Measurements from ENCODE around the gene DENND4C.
"Not testable (repeated sequence)": the region's sequence is repeated elsewhere in the genome, so short reads cannot be mapped to it uniquely, and the experiment has no call there.

DENND4C gene

DNA sequence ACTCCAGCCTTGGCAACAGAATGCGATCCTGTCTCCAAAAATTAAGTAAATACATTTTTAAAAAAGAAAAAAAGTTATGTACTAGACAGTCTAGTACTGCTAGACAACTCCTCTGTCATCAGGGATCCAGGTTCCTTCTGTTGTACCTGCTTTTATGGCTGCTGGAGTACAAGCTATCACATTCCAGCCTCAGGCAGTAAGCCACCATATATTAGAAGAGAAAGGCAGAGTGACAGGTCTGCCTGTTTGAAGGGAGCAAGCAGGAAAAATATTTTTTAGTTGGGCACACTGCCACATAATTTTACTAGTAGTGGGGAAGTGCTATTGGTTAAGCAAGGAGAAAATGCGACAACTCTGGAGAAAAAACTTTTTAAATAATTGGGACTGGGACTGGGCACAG lies 138.6 kb downstream of the DENND4C start:
- in situ Hi-C loops (cut with MboI; ENCODE audit: low sequenced_read_pairs), result no loop called here

GRCh38 chr9:19371942-19372341 lies 141.4 kb downstream of the DENND4C start:
- in situ Hi-C loops (cut with MboI; ENCODE audit: low sequenced_read_pairs), result no loop called here

- in situ Hi-C loops (cut with MboI; ENCODE audit: low sequenced_read_pairs), result no loop called here
Measured at GRCh38 chr9:19372567-19372966, 142.1 kb downstream of the DENND4C start.

GRCh38 chr9:19373527-19373926 lies 143.0 kb downstream of the DENND4C start:
- in situ Hi-C loops (cut with MboI; ENCODE audit: low sequenced_read_pairs), result no loop called here

- in situ Hi-C loops (cut with MboI; ENCODE audit: low sequenced_read_pairs), result no loop called here
Measured at GRCh38 chr9:19375538-19375937, 145.0 kb downstream of the DENND4C start.

- in situ Hi-C loops (cut with MboI; ENCODE audit: low sequenced_read_pairs), result no loop called here
Measured at GRCh38 chr9:19376931-19377330, 146.4 kb downstream of the DENND4C start.

- in situ Hi-C loops (cut with MboI; ENCODE audit: low sequenced_read_pairs), result no loop called here
Measured at GRCh38 chr9:19378164-19378563, 147.7 kb downstream of the DENND4C start.

GRCh38 chr9:19378647-19379046 lies 148.2 kb downstream of the DENND4C start:
- in situ Hi-C loops (cut with MboI; ENCODE audit: low sequenced_read_pairs), result no loop called here

DNA sequence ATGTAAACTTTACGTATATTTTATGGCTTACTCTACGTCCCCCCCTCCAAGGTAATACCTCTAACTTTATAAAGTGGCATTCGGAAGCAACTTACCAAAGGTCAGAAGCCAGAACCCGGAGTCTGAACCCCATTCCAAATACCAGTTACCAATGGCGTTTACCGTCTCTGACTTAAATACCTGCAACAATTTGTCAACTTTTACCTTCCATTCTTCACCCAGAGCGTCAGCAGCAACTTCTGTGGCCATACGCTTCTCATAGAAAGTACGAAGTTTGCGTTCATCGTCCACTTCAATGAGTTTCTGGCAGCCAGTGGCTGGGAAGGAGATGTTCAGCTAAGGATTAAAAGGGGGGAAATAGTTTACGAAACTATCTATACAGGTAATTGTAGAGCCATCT lies 148.8 kb downstream of the DENND4C start:
- in situ Hi-C loops (cut with MboI; ENCODE audit: low sequenced_read_pairs), result no loop called here

GRCh38 chr9:19379697-19380046 lies 149.2 kb downstream of the DENND4C start:
- in situ Hi-C loops (cut with MboI; ENCODE audit: low sequenced_read_pairs), result no loop called here

- in situ Hi-C loops (cut with MboI; ENCODE audit: low sequenced_read_pairs), result no loop called here
Measured at GRCh38 chr9:19380826-19381075, 150.3 kb downstream of the DENND4C start.

- in situ Hi-C loops (cut with MboI; ENCODE audit: low sequenced_read_pairs), result no loop called here
Measured at GRCh38 chr9:19381656-19382055, 151.2 kb downstream of the DENND4C start.

- in situ Hi-C loops (cut with MboI; ENCODE audit: low sequenced_read_pairs), result not testable (repeated sequence)
Measured at GRCh38 chr9:19385212-19385611, 154.7 kb downstream of the DENND4C start.

- in situ Hi-C loops (cut with MboI; ENCODE audit: low sequenced_read_pairs), result no loop called here
Measured at GRCh38 chr9:19385786-19386501, 155.5 kb downstream of the DENND4C start.

- in situ Hi-C loops (cut with MboI; ENCODE audit: low sequenced_read_pairs), result no loop called here
Measured at GRCh38 chr9:19386502-19387044, 156.1 kb downstream of the DENND4C start.

- in situ Hi-C loops (cut with MboI; ENCODE audit: low sequenced_read_pairs), result no loop called here
Measured at GRCh38 chr9:19387317-19387716, 156.8 kb downstream of the DENND4C start.

DNA sequence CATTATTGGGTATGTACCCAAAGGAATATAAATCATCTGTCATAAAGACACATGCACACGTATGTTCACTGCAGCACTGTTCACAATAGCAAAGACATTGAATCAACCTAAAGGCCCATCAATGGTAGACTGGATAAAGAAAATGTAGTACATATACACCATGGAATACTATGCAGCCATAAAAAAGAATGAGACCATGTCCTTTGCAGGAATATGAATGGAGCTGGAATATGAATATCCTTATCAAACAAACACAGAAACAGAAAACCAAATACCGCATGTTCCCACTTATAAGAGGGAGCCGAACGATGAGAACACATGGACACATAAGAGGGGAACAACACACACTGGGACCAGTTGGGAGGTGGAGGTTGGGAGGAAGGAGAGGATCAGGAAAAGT lies 159.0 kb downstream of the DENND4C start:
- in situ Hi-C loops (cut with MboI; ENCODE audit: low sequenced_read_pairs), result not testable (repeated sequence)

- in situ Hi-C loops (cut with MboI; ENCODE audit: low sequenced_read_pairs), result no loop called here
Measured at GRCh38 chr9:19397845-19398244, 167.4 kb downstream of the DENND4C start.

GRCh38 chr9:19403231-19403630 lies 172.7 kb downstream of the DENND4C start:
- in situ Hi-C loops (cut with MboI; ENCODE audit: low sequenced_read_pairs), result not testable (repeated sequence)

DNA sequence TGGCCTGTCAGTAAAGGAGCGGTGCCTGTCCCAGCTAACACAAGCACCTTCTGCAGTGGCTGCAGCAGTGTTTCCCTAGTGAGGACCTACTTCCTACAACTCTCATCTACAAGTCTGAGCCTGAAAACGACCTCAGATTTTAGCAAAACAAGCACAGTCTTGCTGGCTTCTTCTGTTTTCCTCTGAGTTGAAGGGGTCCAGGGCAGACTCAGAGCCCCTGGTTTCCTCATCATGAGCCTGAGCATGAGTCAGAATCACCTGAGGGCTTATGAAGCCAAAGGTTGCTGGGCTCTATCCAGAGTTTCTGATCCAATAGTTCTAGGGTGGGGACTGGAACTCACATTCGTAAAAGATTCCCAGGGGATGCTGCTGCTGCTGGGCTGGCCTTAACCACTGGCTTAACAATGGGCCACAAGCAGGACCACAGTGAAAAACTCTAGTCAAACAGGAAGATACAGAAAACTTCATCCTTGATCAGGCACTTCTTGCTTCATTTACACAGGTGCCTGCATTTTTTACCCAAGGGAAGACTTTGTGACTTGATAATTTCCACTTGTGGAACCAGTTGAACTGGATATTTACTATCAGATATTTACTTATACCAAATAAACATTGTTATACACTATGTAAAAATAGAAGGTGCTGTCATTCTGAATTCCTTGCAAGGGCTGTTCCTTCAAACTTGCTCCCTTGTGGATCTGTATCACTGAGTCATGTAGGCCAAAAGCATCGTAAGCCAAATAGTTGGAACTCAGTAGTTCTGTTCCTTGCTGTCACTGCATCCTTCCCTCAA lies 174.0 kb downstream of the DENND4C start:
- in situ Hi-C loops (cut with MboI; ENCODE audit: low sequenced_read_pairs), result no loop called here

DNA sequence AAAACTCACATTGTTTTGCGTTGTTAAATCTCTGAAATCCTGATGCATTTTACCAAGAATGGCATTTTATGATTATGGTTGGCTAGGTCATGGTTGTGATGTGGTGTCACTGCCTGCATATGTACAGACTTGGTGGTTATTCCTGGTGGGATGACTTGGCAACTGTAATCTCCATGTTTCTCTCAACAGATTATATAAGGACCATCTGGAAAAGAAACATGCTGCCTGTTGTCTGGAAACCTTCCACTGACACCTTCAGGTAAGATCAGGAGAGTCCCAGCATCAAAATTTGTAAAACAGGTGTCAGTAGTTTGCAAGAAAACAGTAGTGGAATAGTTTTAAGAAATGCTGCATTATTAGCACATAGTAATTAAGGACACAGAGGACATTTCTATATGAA lies 175.3 kb downstream of the DENND4C start:
- in situ Hi-C loops (cut with MboI; ENCODE audit: low sequenced_read_pairs), result no loop called here

- in situ Hi-C loops (cut with MboI; ENCODE audit: low sequenced_read_pairs), result no loop called here
Measured at GRCh38 chr9:19408316-19408692, 177.8 kb downstream of the DENND4C start.

Measured in hTERT RPE-1 (cell line).